ENCODE results near the gene KRTAP20-4. TPM values are rescaled to one million over a fixed set of nuclear protein-coding genes. Genes with fewer than 3 reads are reported as not detected.

The KRTAP20-4 gene
- total and polyA plus RNA-seq, 9 of the 15 experiments (the other 6 are each of a cell fraction or from before 2014, with no cell fraction given) = not detected

DNA sequence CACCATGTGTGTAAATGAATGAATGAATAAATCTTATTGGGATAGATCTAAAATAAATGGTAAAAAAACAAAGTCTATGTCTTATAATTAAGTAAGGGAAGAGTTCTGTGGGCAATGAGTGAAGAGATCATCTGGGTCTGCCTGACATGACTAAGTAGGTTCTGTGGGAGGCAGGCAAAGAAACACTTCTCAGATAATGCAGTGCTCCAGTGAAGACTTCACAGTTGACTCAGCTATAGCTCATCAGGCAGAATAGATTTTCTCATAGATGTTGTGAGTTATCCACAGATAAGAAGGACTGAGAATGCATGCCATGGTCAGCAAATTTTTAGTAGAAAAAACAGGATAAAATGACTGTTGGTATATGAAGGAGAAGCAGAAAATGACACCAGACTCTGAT is 42.7 kb upstream of the KRTAP20-4 start:
- DNase-seq (ENCODE audit: extremely low read depth in 1 of 4, low spot score in 3 of 4) = no peak

DNA sequence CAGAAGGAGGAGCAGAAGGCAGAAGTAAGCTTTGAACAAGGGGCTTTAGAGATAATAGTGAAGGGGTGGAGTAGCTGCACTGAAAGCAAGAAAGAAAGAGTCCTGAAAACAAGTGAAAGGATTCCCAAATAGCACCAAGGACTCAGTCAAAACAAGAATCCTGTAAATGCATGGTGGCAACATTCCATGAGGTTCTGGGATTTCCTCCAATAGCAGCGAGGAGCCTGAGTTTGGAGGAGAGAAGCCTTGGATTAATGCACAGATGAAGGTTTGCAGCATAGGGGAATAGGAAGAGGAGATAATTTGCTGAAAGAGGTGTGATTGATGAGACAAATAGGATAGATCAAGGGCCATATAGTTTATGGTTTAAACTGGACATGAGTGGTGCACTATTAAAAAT is 41.1 kb upstream of the KRTAP20-4 start:
- Histone ChIP-seq H3K9ac (ENCODE audit: insufficient read depth in 1 of 2, low read depth in 2 of 2, low read length in 2 of 2) (no peak overlapping the region), H3K9me1 (ENCODE audit: control insufficient read depth, insufficient read depth, low read length) (no peaks in the 10 kb centered on the region), H3K4me1 (replicated peaks in 1 of 2; ENCODE audit: control insufficient read depth in 2 of 2, insufficient read depth in 2 of 2, low read length in 2 of 2) (no peaks in the 10 kb centered on the region), H3K27me3 (ENCODE audit: control insufficient read depth in 2 of 2, insufficient read depth in 2 of 2, low read length in 2 of 2) (no peaks in the 10 kb centered on the region), H3K27ac (ENCODE audit: extremely low read depth, low read depth, low read length) (no peak overlapping the region), H3K9me3 (replicated peaks; ENCODE audit: control insufficient read depth, insufficient read depth, low read depth, low read length) (no peaks in the 10 kb centered on the region; the same call in 1 of the 2 replicates), H3K4me3 (no peak overlapping the region), H3K4me2 (ENCODE audit: insufficient read depth, low read length) (no peak overlapping the region), H3K36me3 (ENCODE audit: control insufficient read depth, insufficient read depth, low read length) (no peaks in the 10 kb centered on the region), H3K79me2 (ENCODE audit: control insufficient read depth, insufficient read depth, low read length) (no peaks in the 10 kb centered on the region), H2AFZ (ENCODE audit: low read depth, low read length) (no peak overlapping the region), H4K20me1 (replicated peaks; ENCODE audit: control insufficient read depth, insufficient read depth, low read length) (no peaks in the 10 kb centered on the region)
- CTCF ChIA-PET (ENCODE audit: low intra/inter-chr PET ratio) = no interaction called here
- POLR2A ChIA-PET = no interaction called here
- WGBS (ENCODE audit: insufficient coverage, low coverage, missing lambda C conversion rate) = 0% methylated on average over 1 of the region's 1 CpG
- no peak for FAIRE-seq
- no peak for DNase-seq (ENCODE audit: extremely low read depth in 1 of 4, low spot score in 3 of 4)
- intact Hi-C loops (cut with micrococcal nuclease) (no loop called here), in situ Hi-C loops (cut with MboI) (no loop called here)
- no TSS peak for BruUV-seq (replicated peaks)
- no peak for ATAC-seq
- no peak for TF ChIP-seq ZNF311 (CRISPR knock-in tag; IDR thresholded peaks at IDR 0.05)
- no peak for TF ChIP-seq NFATC3 (IDR thresholded peaks at IDR 0.05)
- TF ChIP-seq, protein P1, sequence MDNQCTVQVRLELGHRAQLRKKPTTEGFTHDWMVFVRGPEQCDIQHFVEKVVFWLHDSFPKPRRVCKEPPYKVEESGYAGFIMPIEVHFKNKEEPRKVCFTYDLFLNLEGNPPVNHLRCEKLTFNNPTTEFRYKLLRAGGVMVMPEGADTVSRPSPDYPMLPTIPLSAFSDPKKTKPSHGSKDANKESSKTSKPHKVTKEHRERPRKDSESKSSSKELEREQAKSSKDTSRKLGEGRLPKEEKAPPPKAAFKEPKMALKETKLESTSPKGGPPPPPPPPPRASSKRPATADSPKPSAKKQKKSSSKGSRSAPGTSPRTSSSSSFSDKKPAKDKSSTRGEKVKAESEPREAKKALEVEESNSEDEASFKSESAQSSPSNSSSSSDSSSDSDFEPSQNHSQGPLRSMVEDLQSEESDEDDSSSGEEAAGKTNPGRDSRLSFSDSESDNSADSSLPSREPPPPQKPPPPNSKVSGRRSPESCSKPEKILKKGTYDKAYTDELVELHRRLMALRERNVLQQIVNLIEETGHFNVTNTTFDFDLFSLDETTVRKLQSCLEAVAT (IDR thresholded peaks at IDR 0.05) = no peak
- no peak for TF ChIP-seq ZNF146 (CRISPR knock-in tag; IDR thresholded peaks at IDR 0.05; ENCODE audit: unreplicated experiment)

More for the DNA sequence above, 42.7 kb upstream of the KRTAP20-4 start:
- Histone ChIP-seq H4K20me1 (replicated peaks; ENCODE audit: control insufficient read depth, insufficient read depth, low read length) (no peaks in the 10 kb centered on the region), H3K27ac (ENCODE audit: extremely low read depth, low read depth, low read length) (no peak overlapping the region), H2AFZ (ENCODE audit: low read depth, low read length) (no peak overlapping the region), H3K79me2 (ENCODE audit: control insufficient read depth, insufficient read depth, low read length) (no peaks in the 10 kb centered on the region), H3K9ac (ENCODE audit: insufficient read depth in 1 of 2, low read depth in 2 of 2, low read length in 2 of 2) (no peak overlapping the region), H3K36me3 (ENCODE audit: control insufficient read depth, insufficient read depth, low read length) (no peaks in the 10 kb centered on the region), H3K9me1 (ENCODE audit: control insufficient read depth, insufficient read depth, low read length) (no peaks in the 10 kb centered on the region), H3K4me1 (replicated peaks in 1 of 2; ENCODE audit: control insufficient read depth in 2 of 2, insufficient read depth in 2 of 2, low read length in 2 of 2) (no peaks in the 10 kb centered on the region), H3K9me3 (replicated peaks; ENCODE audit: control insufficient read depth, insufficient read depth, low read depth, low read length) (no peaks in the 10 kb centered on the region; the same call in 1 of the 2 replicates), H3K27me3 (ENCODE audit: control insufficient read depth in 2 of 2, insufficient read depth in 2 of 2, low read length in 2 of 2) (no peaks in the 10 kb centered on the region), H3K4me3 (no peak overlapping the region), H3K4me2 (ENCODE audit: insufficient read depth, low read length) (no peak overlapping the region)
- ATAC-seq (no peak), FAIRE-seq (no peak)
- BruUV-seq (replicated peaks) = no TSS peak
- CTCF ChIA-PET (ENCODE audit: low intra/inter-chr PET ratio) = no interaction called here
- intact Hi-C loops (cut with micrococcal nuclease) (no loop called here), in situ Hi-C loops (cut with MboI) (no loop called here)
- no peak for TF ChIP-seq ARID2 (IDR thresholded peaks at IDR 0.05)
- TF ChIP-seq MYBL2 (IDR thresholded peaks at IDR 0.05; ENCODE audit: low read depth) = no peak
- TF ChIP-seq MYBL2 (CRISPR knock-in tag; IDR thresholded peaks at IDR 0.05; ENCODE audit: borderline replicate concordance) = no peak
- TF ChIP-seq, protein P2, sequence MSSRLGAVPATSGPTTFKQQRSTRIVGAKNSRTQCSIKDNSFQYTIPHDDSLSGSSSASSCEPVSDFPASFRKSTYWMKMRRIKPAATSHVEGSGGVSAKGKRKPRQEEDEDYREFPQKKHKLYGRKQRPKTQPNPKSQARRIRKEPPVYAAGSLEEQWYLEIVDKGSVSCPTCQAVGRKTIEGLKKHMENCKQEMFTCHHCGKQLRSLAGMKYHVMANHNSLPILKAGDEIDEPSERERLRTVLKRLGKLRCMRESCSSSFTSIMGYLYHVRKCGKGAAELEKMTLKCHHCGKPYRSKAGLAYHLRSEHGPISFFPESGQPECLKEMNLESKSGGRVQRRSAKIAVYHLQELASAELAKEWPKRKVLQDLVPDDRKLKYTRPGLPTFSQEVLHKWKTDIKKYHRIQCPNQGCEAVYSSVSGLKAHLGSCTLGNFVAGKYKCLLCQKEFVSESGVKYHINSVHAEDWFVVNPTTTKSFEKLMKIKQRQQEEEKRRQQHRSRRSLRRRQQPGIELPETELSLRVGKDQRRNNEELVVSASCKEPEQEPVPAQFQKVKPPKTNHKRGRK (tag; IDR thresholded peaks at IDR 0.05) = no peak
- no peak for TF ChIP-seq TRIM28 (IDR thresholded peaks at IDR 0.05)
- POLR2A ChIA-PET = no interaction called here
